ENCODE results near the gene RARS2.

GRCh38 chr6:87588756-87589407, 905 bp downstream of the RARS2 start:
- no peak for TF ChIP-seq POLR2A (IDR thresholded peaks at IDR 0.05)
- TF ChIP-seq, protein P1, sequence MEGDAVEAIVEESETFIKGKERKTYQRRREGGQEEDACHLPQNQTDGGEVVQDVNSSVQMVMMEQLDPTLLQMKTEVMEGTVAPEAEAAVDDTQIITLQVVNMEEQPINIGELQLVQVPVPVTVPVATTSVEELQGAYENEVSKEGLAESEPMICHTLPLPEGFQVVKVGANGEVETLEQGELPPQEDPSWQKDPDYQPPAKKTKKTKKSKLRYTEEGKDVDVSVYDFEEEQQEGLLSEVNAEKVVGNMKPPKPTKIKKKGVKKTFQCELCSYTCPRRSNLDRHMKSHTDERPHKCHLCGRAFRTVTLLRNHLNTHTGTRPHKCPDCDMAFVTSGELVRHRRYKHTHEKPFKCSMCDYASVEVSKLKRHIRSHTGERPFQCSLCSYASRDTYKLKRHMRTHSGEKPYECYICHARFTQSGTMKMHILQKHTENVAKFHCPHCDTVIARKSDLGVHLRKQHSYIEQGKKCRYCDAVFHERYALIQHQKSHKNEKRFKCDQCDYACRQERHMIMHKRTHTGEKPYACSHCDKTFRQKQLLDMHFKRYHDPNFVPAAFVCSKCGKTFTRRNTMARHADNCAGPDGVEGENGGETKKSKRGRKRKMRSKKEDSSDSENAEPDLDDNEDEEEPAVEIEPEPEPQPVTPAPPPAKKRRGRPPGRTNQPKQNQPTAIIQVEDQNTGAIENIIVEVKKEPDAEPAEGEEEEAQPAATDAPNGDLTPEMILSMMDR (IDR thresholded peaks at IDR 0.05): no peak

All from upper lobe of left lung (tissue), 4 donors.